IPS-20b (cell line): Measurements from ENCODE around the gene NCLN.

ENCODE experiments used
- H3K27ac ChIP-seq: one replicate; pipeline ENCODE4 v1.5.1; 2013; ENCODE audit warnings: low read length
- H3K27me3 ChIP-seq: 2 replicates; pipeline ENCODE4 v1.6.1; 2013; ENCODE audit warnings: mild to moderate bottlenecking, low read length, inconsistent platforms; ENCODE audit not compliant: insufficient read depth
- H3K36me3 ChIP-seq: 2 replicates; pipeline ENCODE4 v1.6.1; 2013; ENCODE audit warnings: low read depth, mild to moderate bottlenecking, inconsistent platforms, low read length, moderate library complexity; ENCODE audit not compliant: insufficient read depth
- H3K4me1 ChIP-seq: 2 replicates; pipeline ENCODE4 v1.6.1; 2013; ENCODE audit warnings: mild to moderate bottlenecking, control low read depth, inconsistent platforms, low read length, moderate library complexity; ENCODE audit not compliant: insufficient read depth
- H3K4me3 ChIP-seq: 2 replicates; pipeline ENCODE4 v1.5.1; 2013; ENCODE audit warnings: mild to moderate bottlenecking, low read length, inconsistent platforms
- H3K9ac ChIP-seq: 2 replicates; pipeline ENCODE4 v1.6.1; 2013; ENCODE audit warnings: low read depth, mild to moderate bottlenecking, inconsistent platforms, low read length, moderate library complexity
- H3K9me3 ChIP-seq: 2 replicates; pipeline ENCODE4 v1.6.1; 2013; ENCODE audit warnings: mild to moderate bottlenecking, low read depth, low read length, inconsistent platforms; ENCODE audit not compliant: insufficient read depth

The NCLN gene

GRCh38 chr19:3248728-3249326 is 63.1 kb downstream of the NCLN start:
- Histone ChIP-seq H3K27ac (no peak overlapping the region), H3K9ac (no peak overlapping the region), H3K9me3 (peaks cover 2% of the 10 kb centered on the region; the same call in 1 of the 2 replicates), H3K4me1 (no peaks in the 10 kb centered on the region), H3K36me3 (no peaks in the 10 kb centered on the region; the same call in 1 of the 2 replicates), H3K4me3 (no peak overlapping the region), H3K27me3 (no peaks in the 10 kb centered on the region)

- H3K27ac ChIP-seq = no peak overlapping the region
- H3K36me3 ChIP-seq = no peaks in the 10 kb centered on the region; the same call in 1 of the 2 replicates
- no peak overlapping the region for H3K9ac ChIP-seq
- H3K27me3 ChIP-seq = no peaks in the 10 kb centered on the region
- H3K4me1 ChIP-seq = no peaks in the 10 kb centered on the region
- H3K9me3 ChIP-seq = peaks cover 2% of the 10 kb centered on the region; the same call in 1 of the 2 replicates
- no peak overlapping the region for H3K4me3 ChIP-seq
Measured at GRCh38 chr19:3249408-3249807, 63.7 kb downstream of the NCLN start.

- Histone ChIP-seq H3K9ac (no peak overlapping the region), H3K4me1 (no peaks in the 10 kb centered on the region), H3K4me3 (no peak overlapping the region), H3K27ac (no peak overlapping the region), H3K27me3 (no peaks in the 10 kb centered on the region), H3K36me3 (no peaks in the 10 kb centered on the region; the same call in 1 of the 2 replicates), H3K9me3 (peaks cover 2% of the 10 kb centered on the region; the same call in 1 of the 2 replicates)
Measured at GRCh38 chr19:3250675-3251074, 64.9 kb downstream of the NCLN start.

- Histone ChIP-seq H3K9me3 (peaks cover 2% of the 10 kb centered on the region; the same call in 1 of the 2 replicates), H3K9ac (no peak overlapping the region), H3K27me3 (no peaks in the 10 kb centered on the region), H3K27ac (no peak overlapping the region), H3K4me1 (no peaks in the 10 kb centered on the region), H3K36me3 (no peaks in the 10 kb centered on the region; the same call in 1 of the 2 replicates), H3K4me3 (no peak overlapping the region)
Measured at GRCh38 chr19:3251229-3251628, 65.5 kb downstream of the NCLN start.

GRCh38 chr19:3252650-3253049 is 66.9 kb downstream of the NCLN start:
- H3K36me3 ChIP-seq = no peaks in the 10 kb centered on the region; the same call in 1 of the 2 replicates
- no peaks in the 10 kb centered on the region for H3K27me3 ChIP-seq
- no peaks in the 10 kb centered on the region for H3K4me1 ChIP-seq
- no peak overlapping the region for H3K4me3 ChIP-seq
- H3K27ac ChIP-seq = no peak overlapping the region
- H3K9me3 ChIP-seq = peaks cover 2% of the 10 kb centered on the region; the same call in 1 of the 2 replicates
- H3K9ac ChIP-seq = no peak overlapping the region

GRCh38 chr19:3253270-3253669 is 67.5 kb downstream of the NCLN start:
- Histone ChIP-seq H3K27me3 (no peaks in the 10 kb centered on the region), H3K36me3 (no peaks in the 10 kb centered on the region; the same call in 1 of the 2 replicates), H3K4me3 (no peak overlapping the region), H3K9me3 (peaks cover 2% of the 10 kb centered on the region; the same call in 1 of the 2 replicates), H3K27ac (no peak overlapping the region), H3K4me1 (no peaks in the 10 kb centered on the region), H3K9ac (no peak overlapping the region)

- Histone ChIP-seq H3K9me3 (peaks cover 2% of the 10 kb centered on the region; the same call in 1 of the 2 replicates), H3K27me3 (no peaks in the 10 kb centered on the region), H3K36me3 (no peaks in the 10 kb centered on the region; the same call in 1 of the 2 replicates), H3K9ac (no peak overlapping the region), H3K27ac (no peak overlapping the region), H3K4me3 (no peak overlapping the region), H3K4me1 (no peaks in the 10 kb centered on the region)
Measured at GRCh38 chr19:3254520-3254919, 68.8 kb downstream of the NCLN start.

GRCh38 chr19:3257071-3257470 is 71.3 kb downstream of the NCLN start:
- Histone ChIP-seq H3K4me3 (no peak overlapping the region), H3K36me3 (no peaks in the 10 kb centered on the region; the same call in 1 of the 2 replicates), H3K4me1 (no peaks in the 10 kb centered on the region), H3K9me3 (peaks cover 2% of the 10 kb centered on the region; the same call in 1 of the 2 replicates), H3K9ac (no peak overlapping the region), H3K27ac (no peak overlapping the region), H3K27me3 (no peaks in the 10 kb centered on the region)
